ENCODE data around the gene IL32.

- TF ChIP-seq MXI1 (IDR thresholded peaks at IDR 0.05; ENCODE audit: borderline replicate concordance, low read depth, low read length) (no peak), RFX5 (IDR thresholded peaks at IDR 0.05; ENCODE audit: low read depth, low read length) (no peak), POLR2A (IDR thresholded peaks at IDR 0.05; ENCODE audit: low read depth, low read length) (no peak), CTCF (conservative IDR thresholded peaks at IDR 0.05; ENCODE audit: low read depth, low read length) (no peak), SMC3 (IDR thresholded peaks at IDR 0.05; ENCODE audit: low read depth, low read length) (no peak), CEBPB (IDR thresholded peaks at IDR 0.05; ENCODE audit: low read depth, low read length) (no peak), USF2 (IDR thresholded peaks at IDR 0.05; ENCODE audit: low read depth, low read length) (no peak), MAZ (IDR thresholded peaks at IDR 0.05; ENCODE audit: borderline replicate concordance, low read depth, low read length) (no peak), RAD21 (IDR thresholded peaks at IDR 0.05; ENCODE audit: low read length) (no peak), BHLHE40 (IDR thresholded peaks at IDR 0.05; ENCODE audit: low read depth, low read length) (no peak), CHD1 (IDR thresholded peaks at IDR 0.05; ENCODE audit: low read depth, low read length) (no peak)
Observed at GRCh38 chr16:3112881-3113574, 47.6 kb downstream of the IL32 start.

Measured in IMR-90 (cell line).